Measurements from ENCODE around the gene MORC2.

Gene MORC2

DNA sequence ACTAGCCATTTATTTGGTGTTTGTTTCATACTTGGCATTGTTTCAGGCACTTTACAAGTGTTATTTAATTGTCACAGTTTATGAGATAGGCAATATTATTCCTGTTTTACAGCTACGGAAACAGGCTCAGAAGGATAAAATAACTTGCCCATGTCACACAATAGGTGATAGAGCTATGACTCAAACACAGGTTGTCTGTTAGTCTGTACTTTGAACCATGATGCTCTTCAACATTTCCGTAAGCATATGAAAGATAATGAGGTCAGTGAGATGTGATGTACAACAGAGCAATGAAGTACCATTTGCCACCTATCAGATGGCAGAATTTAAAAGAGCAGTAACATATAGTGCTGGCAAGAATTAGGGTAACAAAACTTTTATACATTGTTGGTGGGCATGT is 15.7 kb upstream of the MORC2 start:
- H3K4me1 ChIP-seq (ENCODE audit: control insufficient read depth in 1 of 2, insufficient read depth in 2 of 2, low read length in 2 of 2): no peaks in the 10 kb centered on the region
- H3K27me3 ChIP-seq (ENCODE audit: control insufficient read depth in 1 of 2, insufficient read depth in 2 of 2, low read length in 2 of 2): no peaks in the 10 kb centered on the region
- no peak overlapping the region for H3K27ac ChIP-seq (ENCODE audit: low read depth, low read length)
- H3K9me3 ChIP-seq (ENCODE audit: control insufficient read depth in 1 of 2, low read length in 2 of 2): peaks cover 0 to 7% of the 10 kb centered on the region in 2 donors
- no peak overlapping the region for H3K4me3 ChIP-seq (ENCODE audit: low read depth in 1 of 2, low read length in 2 of 2)
- no peak overlapping the region for H3K9ac ChIP-seq (ENCODE audit: low read depth in 1 of 2, low read length in 2 of 2)
- H3K36me3 ChIP-seq (ENCODE audit: control insufficient read depth in 1 of 2, insufficient read depth in 2 of 2, low read length in 2 of 2): no peaks in the 10 kb centered on the region

DNA sequence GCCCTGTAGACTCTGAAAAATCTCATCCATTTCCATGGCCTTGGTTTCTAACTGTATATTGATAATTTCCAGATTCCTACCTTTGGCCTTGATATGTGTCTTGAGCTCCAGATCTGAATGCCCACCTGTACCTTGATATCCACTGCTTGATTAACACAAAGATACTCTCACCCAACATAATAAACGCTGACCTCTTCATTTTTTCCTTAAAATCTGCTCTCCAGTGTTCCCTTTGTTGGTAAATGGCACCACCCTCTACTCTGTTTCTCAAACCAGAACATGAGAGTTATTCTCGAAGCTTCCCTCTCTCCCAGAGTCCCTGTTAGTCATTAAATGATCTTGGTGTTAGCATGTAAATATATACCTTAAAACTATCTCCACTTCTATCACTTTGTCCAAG is 13.9 kb upstream of the MORC2 start:
- H3K4me3 ChIP-seq (ENCODE audit: low read depth in 1 of 2, low read length in 2 of 2): no peak overlapping the region
- H3K9ac ChIP-seq (ENCODE audit: low read depth in 1 of 2, low read length in 2 of 2): no peak overlapping the region
- no peak overlapping the region for H3K27ac ChIP-seq (ENCODE audit: low read depth, low read length)
- H3K4me1 ChIP-seq (ENCODE audit: control insufficient read depth in 1 of 2, insufficient read depth in 2 of 2, low read length in 2 of 2): no peaks in the 10 kb centered on the region
- H3K27me3 ChIP-seq (ENCODE audit: control insufficient read depth in 1 of 2, insufficient read depth in 2 of 2, low read length in 2 of 2): no peaks in the 10 kb centered on the region
- H3K9me3 ChIP-seq (ENCODE audit: control insufficient read depth in 1 of 2, low read length in 2 of 2): peaks cover 11 to 19% of the 10 kb centered on the region in 2 donors
- no peaks in the 10 kb centered on the region for H3K36me3 ChIP-seq (ENCODE audit: control insufficient read depth in 1 of 2, insufficient read depth in 2 of 2, low read length in 2 of 2)

DNA sequence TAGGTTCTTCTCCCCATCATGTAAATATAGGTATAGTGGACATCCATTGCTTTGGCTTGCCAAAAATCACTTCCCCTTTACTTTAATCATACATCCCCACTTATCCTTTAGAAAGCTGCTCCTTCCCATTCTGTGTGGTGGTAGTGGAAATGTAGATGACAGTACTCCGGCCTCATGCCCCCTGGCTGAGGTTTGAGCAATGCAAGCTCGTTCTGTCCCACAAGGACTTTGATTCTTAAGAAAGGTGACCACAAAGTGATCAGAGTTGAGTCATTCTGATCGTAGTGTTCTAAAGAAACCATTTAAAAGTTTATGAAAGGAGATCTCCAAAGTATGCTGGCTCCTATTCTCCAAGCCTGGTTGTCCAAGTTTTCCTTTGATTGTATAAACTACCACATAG is 11.4 kb upstream of the MORC2 start:
- Histone ChIP-seq H3K36me3 (ENCODE audit: control insufficient read depth in 1 of 2, insufficient read depth in 2 of 2, low read length in 2 of 2) (peaks cover 8 to 10% of the 10 kb centered on the region in 2 donors), H3K9ac (ENCODE audit: low read depth in 1 of 2, low read length in 2 of 2) (no peak overlapping the region), H3K9me3 (ENCODE audit: control insufficient read depth in 1 of 2, low read length in 2 of 2) (peaks cover 31 to 44% of the 10 kb centered on the region in 2 donors), H3K4me3 (ENCODE audit: low read depth in 1 of 2, low read length in 2 of 2) (no peak overlapping the region), H3K4me1 (ENCODE audit: control insufficient read depth in 1 of 2, insufficient read depth in 2 of 2, low read length in 2 of 2) (no peaks in the 10 kb centered on the region), H3K27me3 (ENCODE audit: control insufficient read depth in 1 of 2, insufficient read depth in 2 of 2, low read length in 2 of 2) (no peaks in the 10 kb centered on the region), H3K27ac (ENCODE audit: low read depth, low read length) (no peak overlapping the region)

DNA sequence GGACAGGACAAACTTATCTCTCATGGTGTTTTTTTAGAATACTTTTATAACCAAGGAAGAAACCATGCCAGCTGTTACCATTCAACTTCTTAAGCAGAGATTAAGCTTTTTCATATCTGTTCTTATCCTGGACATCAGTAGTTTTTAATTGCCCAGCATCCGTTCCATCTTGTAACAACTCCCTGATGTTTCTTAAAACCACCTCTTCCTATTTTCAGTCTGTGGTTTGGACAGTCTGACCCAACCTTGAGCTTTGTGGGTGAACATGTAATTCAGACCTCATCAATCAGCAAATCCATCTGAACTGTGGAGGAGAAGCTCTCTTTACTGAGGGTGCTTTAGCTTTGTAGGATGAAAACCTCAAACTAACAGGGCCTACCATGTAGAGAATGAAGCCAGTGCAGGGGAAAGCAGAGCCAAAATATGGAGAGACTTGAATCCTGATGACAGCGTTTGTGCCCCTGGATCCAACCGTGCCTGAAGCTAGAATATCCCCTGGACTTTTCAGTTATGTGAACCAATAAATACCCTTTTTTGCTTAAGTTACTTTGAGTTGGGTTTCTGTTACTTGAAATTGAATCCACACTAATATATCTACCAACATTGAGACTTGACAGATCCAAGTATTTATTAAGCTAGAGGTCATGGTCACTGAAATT is 9.9 kb upstream of the MORC2 start:
- Histone ChIP-seq H3K9me3 (ENCODE audit: control insufficient read depth in 1 of 2, low read length in 2 of 2) (peaks cover 37 to 39% of the 10 kb centered on the region in 2 donors), H3K36me3 (ENCODE audit: control insufficient read depth in 1 of 2, insufficient read depth in 2 of 2, low read length in 2 of 2) (peaks cover 22 to 23% of the 10 kb centered on the region in 2 donors), H3K4me1 (ENCODE audit: control insufficient read depth in 1 of 2, insufficient read depth in 2 of 2, low read length in 2 of 2) (no peaks in the 10 kb centered on the region)

DNA sequence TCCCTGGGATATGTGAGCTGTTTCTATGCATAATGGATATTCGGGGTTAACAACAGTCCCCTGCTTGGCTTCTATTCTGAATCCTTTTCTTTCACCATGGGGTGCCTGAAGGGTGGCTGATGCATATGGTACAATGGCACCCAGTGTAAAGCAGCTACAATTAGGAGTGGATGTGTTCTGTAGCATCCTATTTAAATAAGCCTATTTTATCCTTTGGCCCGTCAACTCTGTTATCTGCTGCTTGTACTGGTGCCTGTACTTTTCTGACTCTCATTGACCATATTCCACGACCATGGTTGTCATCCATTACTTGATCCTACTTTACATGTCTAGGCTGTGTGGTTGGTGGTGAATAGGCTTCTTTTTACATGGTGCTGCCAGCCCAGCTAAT is 1.8 kb upstream of the MORC2 start:
- Histone ChIP-seq H3K9ac (ENCODE audit: low read depth in 1 of 2, low read length in 2 of 2) (peak overlapping the region; percentile 71 to 77), H3K36me3 (ENCODE audit: control insufficient read depth in 1 of 2, insufficient read depth in 2 of 2, low read length in 2 of 2) (peaks cover 38 to 45% of the 10 kb centered on the region in 2 donors), H3K4me1 (ENCODE audit: control insufficient read depth in 1 of 2, insufficient read depth in 2 of 2, low read length in 2 of 2) (peaks cover 24 to 34% of the 10 kb centered on the region in 2 donors), H3K4me3 (ENCODE audit: low read depth in 1 of 2, low read length in 2 of 2) (peak overlapping the region; percentile 83 to 89), H3K27me3 (ENCODE audit: control insufficient read depth in 1 of 2, insufficient read depth in 2 of 2, low read length in 2 of 2) (no peaks in the 10 kb centered on the region), H3K9me3 (ENCODE audit: control insufficient read depth in 1 of 2, low read length in 2 of 2) (peaks cover 20 to 25% of the 10 kb centered on the region in 2 donors), H3K27ac (ENCODE audit: low read depth, low read length) (no peak overlapping the region)

More for the DNA sequence above, 9.9 kb upstream of the MORC2 start:
- Histone ChIP-seq H3K27ac (ENCODE audit: low read depth, low read length) (no peak overlapping the region), H3K27me3 (ENCODE audit: control insufficient read depth in 1 of 2, insufficient read depth in 2 of 2, low read length in 2 of 2) (no peaks in the 10 kb centered on the region), H3K9ac (ENCODE audit: low read depth in 1 of 2, low read length in 2 of 2) (no peak overlapping the region), H3K4me3 (ENCODE audit: low read depth in 1 of 2, low read length in 2 of 2) (no peak overlapping the region)

DNA sequence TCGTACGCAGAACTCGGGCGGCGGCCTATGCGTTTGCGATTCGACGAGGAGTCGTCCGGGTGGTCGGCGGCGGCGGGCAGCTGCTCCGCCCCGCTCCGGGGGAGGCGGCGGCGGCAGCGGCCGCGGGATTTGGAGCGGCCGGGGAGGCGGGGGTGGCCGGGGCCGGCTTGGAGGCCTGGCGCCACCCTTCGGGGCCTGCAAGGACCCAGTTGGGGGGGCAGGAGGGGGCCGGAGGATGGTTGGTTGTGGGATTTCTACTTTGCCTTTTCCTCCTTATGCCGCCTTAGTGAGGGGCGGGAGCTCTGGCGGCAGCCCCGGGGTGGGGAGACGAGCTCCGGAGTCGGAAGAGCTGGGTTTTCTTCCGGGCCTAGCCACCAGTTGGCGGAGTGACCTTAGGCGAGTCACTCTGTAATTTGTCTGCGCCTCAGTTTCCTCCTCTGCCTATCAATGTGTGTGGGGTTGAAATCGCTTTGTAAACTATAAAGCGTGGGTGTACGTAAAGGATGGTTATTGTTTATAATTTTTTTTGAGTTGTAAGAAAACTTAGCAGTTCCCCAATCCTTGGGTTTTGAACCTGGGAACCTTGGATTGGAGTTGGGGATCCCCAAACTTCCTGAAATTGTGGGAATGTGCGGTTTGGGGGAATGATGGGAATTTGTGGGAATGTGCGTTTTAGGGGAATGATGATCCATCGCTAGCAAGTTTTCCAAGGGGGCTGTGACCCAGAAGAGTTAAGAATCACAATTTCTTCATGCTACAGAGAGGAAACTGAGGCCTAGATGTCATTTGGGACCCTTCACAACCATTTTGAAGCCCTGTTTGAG is 1.2 kb upstream of the MORC2 start:
- Histone ChIP-seq H3K27me3 (ENCODE audit: control insufficient read depth in 1 of 2, insufficient read depth in 2 of 2, low read length in 2 of 2) (no peaks in the 10 kb centered on the region), H3K36me3 (ENCODE audit: control insufficient read depth in 1 of 2, insufficient read depth in 2 of 2, low read length in 2 of 2) (peaks cover 32 to 39% of the 10 kb centered on the region in 2 donors), H3K27ac (ENCODE audit: low read depth, low read length) (peak overlapping the region; percentile 87), H3K9me3 (ENCODE audit: control insufficient read depth in 1 of 2, low read length in 2 of 2) (peaks cover 16 to 21% of the 10 kb centered on the region in 2 donors), H3K9ac (ENCODE audit: low read depth in 1 of 2, low read length in 2 of 2) (peak overlapping the region; percentile 71 to 77), H3K4me1 (ENCODE audit: control insufficient read depth in 1 of 2, insufficient read depth in 2 of 2, low read length in 2 of 2) (peaks cover 24 to 34% of the 10 kb centered on the region in 2 donors), H3K4me3 (ENCODE audit: low read depth in 1 of 2, low read length in 2 of 2) (peak overlapping the region; percentile 83 to 89)

DNA sequence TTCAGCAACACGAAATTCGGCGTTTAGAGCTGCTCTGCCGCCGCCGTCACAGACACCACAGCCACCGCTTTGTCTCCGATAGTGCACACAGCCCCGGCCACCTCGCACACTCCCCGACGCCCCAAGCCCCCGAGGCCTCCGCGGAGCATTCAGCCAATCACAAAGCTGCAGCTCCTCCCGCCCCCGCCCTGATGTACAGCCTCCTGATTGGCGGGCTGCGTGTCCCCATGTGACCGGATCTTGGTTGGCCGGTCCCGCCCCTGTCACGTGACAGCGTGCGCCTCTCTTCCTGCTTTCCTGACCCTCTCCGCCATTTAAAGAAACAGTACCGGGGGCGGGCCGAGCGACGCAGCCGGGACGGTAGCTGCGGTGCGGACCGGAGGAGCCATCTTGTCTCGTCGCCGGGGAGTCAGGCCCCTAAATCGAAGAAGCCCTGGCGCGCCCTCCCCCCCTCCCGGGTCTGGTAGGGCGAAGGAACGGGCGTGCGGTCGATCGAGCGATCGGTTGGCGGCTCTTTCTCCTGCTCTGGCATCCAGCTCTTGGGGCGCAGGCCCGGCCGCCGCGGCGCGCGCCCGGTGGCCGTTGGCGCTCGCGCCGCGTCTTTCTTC is 454 bp upstream of the MORC2 start, which contains the start of gene TUG1:
Gene TUG1 (plus strand): TSS at position 342 of the 608 bp plus-strand sequence.
- Histone ChIP-seq H3K27ac (ENCODE audit: low read depth, low read length) (peak within 1 kb of the TSS; percentile 87), H3K27me3 (ENCODE audit: control insufficient read depth in 1 of 2, insufficient read depth in 2 of 2, low read length in 2 of 2) (no peaks in the 10 kb centered on the region), H3K9me3 (ENCODE audit: control insufficient read depth in 1 of 2, low read length in 2 of 2) (peaks cover 12 to 21% of the 10 kb centered on the region in 2 donors), H3K36me3 (ENCODE audit: control insufficient read depth in 1 of 2, insufficient read depth in 2 of 2, low read length in 2 of 2) (peaks cover 28 to 32% of the 10 kb centered on the region in 2 donors), H3K4me3 (ENCODE audit: low read depth in 1 of 2, low read length in 2 of 2) (peak within 1 kb of the TSS; percentile 83 to 89), H3K9ac (ENCODE audit: low read depth in 1 of 2, low read length in 2 of 2) (peak within 1 kb of the TSS; percentile 71 to 77), H3K4me1 (ENCODE audit: control insufficient read depth in 1 of 2, insufficient read depth in 2 of 2, low read length in 2 of 2) (peaks cover 24 to 34% of the 10 kb centered on the region in 2 donors)

DNA sequence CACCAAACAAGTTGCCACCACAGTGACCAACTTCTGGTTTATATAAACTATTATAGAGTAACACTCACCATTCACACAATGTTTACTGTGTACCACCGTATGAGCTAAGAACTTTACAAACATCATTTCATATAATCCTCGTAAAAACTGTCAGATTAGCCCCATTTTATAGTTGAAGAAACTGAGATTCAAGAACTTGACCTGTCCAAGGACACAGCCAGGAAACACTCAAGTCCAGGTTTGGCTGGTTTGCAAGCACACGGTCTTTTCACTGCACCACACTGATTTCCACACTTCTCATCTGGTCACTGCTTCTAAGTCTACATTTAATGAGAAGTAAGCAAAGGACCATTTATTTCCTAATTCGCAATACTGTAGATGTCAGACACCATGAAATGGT is 3.7 kb downstream of the MORC2 start:
- no peak overlapping the region for H3K27ac ChIP-seq (ENCODE audit: low read depth, low read length)
- H3K9me3 ChIP-seq (ENCODE audit: control insufficient read depth in 1 of 2, low read length in 2 of 2): no peaks in the 10 kb centered on the region
- no peak overlapping the region for H3K4me3 ChIP-seq (ENCODE audit: low read depth in 1 of 2, low read length in 2 of 2)
- no peaks in the 10 kb centered on the region for H3K27me3 ChIP-seq (ENCODE audit: control insufficient read depth in 1 of 2, insufficient read depth in 2 of 2, low read length in 2 of 2)
- H3K36me3 ChIP-seq (ENCODE audit: control insufficient read depth in 1 of 2, insufficient read depth in 2 of 2, low read length in 2 of 2): no peaks in the 10 kb centered on the region
- H3K4me1 ChIP-seq (ENCODE audit: control insufficient read depth in 1 of 2, insufficient read depth in 2 of 2, low read length in 2 of 2): peaks cover 8 to 15% of the 10 kb centered on the region in 2 donors
- no peak overlapping the region for H3K9ac ChIP-seq (ENCODE audit: low read depth in 1 of 2, low read length in 2 of 2)

DNA sequence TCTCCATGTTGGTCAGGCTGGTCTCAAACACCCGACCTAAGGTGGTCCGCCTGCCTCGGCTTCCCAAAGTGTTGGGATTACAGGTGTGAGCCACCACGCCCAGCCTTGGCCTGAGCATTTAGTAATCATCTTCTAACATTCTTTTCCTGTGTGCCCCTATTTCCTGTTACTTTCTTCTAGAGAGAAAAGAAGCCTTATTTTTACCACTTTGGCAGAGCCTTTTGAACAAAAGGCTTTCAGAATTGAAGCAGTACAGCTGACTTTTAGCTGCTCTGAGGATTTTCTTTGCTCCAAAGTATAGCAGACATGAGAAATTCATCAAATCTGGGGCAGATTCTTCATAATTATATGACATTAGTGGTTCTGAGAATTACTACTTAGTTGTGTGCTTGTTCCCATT is 13.4 kb downstream of the MORC2 start:
- H3K36me3 ChIP-seq (ENCODE audit: control insufficient read depth in 1 of 2, insufficient read depth in 2 of 2, low read length in 2 of 2): peaks cover 7 to 38% of the 10 kb centered on the region in 2 donors
- H3K9ac ChIP-seq (ENCODE audit: low read depth in 1 of 2, low read length in 2 of 2): no peak overlapping the region
- H3K9me3 ChIP-seq (ENCODE audit: control insufficient read depth in 1 of 2, low read length in 2 of 2): no peaks in the 10 kb centered on the region
- H3K27me3 ChIP-seq (ENCODE audit: control insufficient read depth in 1 of 2, insufficient read depth in 2 of 2, low read length in 2 of 2): no peaks in the 10 kb centered on the region
- no peaks in the 10 kb centered on the region for H3K4me1 ChIP-seq (ENCODE audit: control insufficient read depth in 1 of 2, insufficient read depth in 2 of 2, low read length in 2 of 2)
- no peak overlapping the region for H3K27ac ChIP-seq (ENCODE audit: low read depth, low read length)
- no peak overlapping the region for H3K4me3 ChIP-seq (ENCODE audit: low read depth in 1 of 2, low read length in 2 of 2)

DNA sequence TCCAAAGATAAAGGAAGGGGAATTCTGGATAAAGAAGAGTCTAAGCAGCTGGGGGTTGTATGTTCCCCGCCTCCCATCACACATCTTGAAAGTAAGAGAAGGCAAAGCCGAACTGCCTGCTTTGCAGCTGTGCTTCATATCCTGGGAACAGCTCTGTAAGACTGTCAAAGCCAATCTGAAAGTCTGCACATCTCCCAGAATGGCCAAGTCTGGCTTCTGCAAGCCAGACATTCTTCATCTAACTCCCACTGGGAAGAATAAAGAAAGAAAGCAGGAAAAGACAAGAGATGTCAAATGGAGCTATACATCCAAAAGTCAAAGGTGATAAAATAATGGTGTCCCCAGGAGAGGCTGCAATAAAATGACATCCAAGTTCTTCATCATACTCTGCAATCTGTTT is 15.4 kb downstream of the MORC2 start:
- Histone ChIP-seq H3K9ac (ENCODE audit: low read depth in 1 of 2, low read length in 2 of 2) (no peak overlapping the region), H3K4me3 (ENCODE audit: low read depth in 1 of 2, low read length in 2 of 2) (no peak overlapping the region), H3K4me1 (ENCODE audit: control insufficient read depth in 1 of 2, insufficient read depth in 2 of 2, low read length in 2 of 2) (no peaks in the 10 kb centered on the region), H3K36me3 (ENCODE audit: control insufficient read depth in 1 of 2, insufficient read depth in 2 of 2, low read length in 2 of 2) (peaks cover 17 to 58% of the 10 kb centered on the region in 2 donors), H3K9me3 (ENCODE audit: control insufficient read depth in 1 of 2, low read length in 2 of 2) (no peaks in the 10 kb centered on the region), H3K27me3 (ENCODE audit: control insufficient read depth in 1 of 2, insufficient read depth in 2 of 2, low read length in 2 of 2) (no peaks in the 10 kb centered on the region), H3K27ac (ENCODE audit: low read depth, low read length) (no peak overlapping the region)

All from duodenal mucosa (tissue), 2 donors.